Activated T-helper 1 cell treated with Interleukin-2 at 50 U/mL for 16 hours (primary cell): ENCODE measurements around the gene NRF1.
"Not testable (repeated sequence)": the region's sequence is repeated elsewhere in the genome, so short reads cannot be mapped to it uniquely, and the experiment has no call there.

Experiments used
- DNase-seq: peaks from one replicate; pipeline ENCODE4 v3.0.0-alpha.2; 2020; ENCODE audit warnings: low read depth

The NRF1 gene

GRCh38 chr7:129649128-129649690 is 37.7 kb downstream of the NRF1 start:
- DNase-seq, result no peak

- DNase-seq, result no peak
Observed at GRCh38 chr7:129650056-129650758, 38.7 kb downstream of the NRF1 start.

- no peak for DNase-seq
Observed at GRCh38 chr7:129652914-129653313, 41.4 kb downstream of the NRF1 start.

- DNase-seq, result no peak
Observed at GRCh38 chr7:129655811-129656210, 44.3 kb downstream of the NRF1 start.

GRCh38 chr7:129657363-129657762 is 45.8 kb downstream of the NRF1 start:
- no peak for DNase-seq

- not testable (repeated sequence) for DNase-seq
Observed at GRCh38 chr7:129659907-129660306, 48.4 kb downstream of the NRF1 start.

GRCh38 chr7:129661645-129662182 is 50.2 kb downstream of the NRF1 start:
- no peak for DNase-seq

- DNase-seq, result not testable (repeated sequence)
Observed at GRCh38 chr7:129663240-129663639, 51.7 kb downstream of the NRF1 start.

GRCh38 chr7:129664029-129665012 is 52.8 kb downstream of the NRF1 start:
- no peak for DNase-seq

- DNase-seq, result no peak
Observed at GRCh38 chr7:129665013-129665401, 53.5 kb downstream of the NRF1 start.

GRCh38 chr7:129667116-129667515 is 55.6 kb downstream of the NRF1 start:
- no peak for DNase-seq

GRCh38 chr7:129667551-129667950 is 56.0 kb downstream of the NRF1 start:
- DNase-seq, result no peak

GRCh38 chr7:129669901-129670300 is 58.4 kb downstream of the NRF1 start:
- DNase-seq, result no peak

- DNase-seq, result no peak
Observed at GRCh38 chr7:129670656-129671055, 59.1 kb downstream of the NRF1 start.

GRCh38 chr7:129671266-129671665 is 59.7 kb downstream of the NRF1 start:
- no peak for DNase-seq

GRCh38 chr7:129674475-129674874 is 63.0 kb downstream of the NRF1 start:
- not testable (repeated sequence) for DNase-seq

GRCh38 chr7:129675521-129675920 is 64.0 kb downstream of the NRF1 start:
- DNase-seq, result no peak

GRCh38 chr7:129676017-129676897 is 64.7 kb downstream of the NRF1 start:
- no peak for DNase-seq

GRCh38 chr7:129677796-129678195 is 66.3 kb downstream of the NRF1 start:
- DNase-seq, result no peak

GRCh38 chr7:129678606-129679005 is 67.1 kb downstream of the NRF1 start:
- DNase-seq, result no peak

- DNase-seq, result no peak
Observed at GRCh38 chr7:129680400-129680799, 68.9 kb downstream of the NRF1 start.
